HG03460 (cell line): ENCODE measurements around the gene HIRA.

Source experiments
- ATAC-seq: cut with Tn5 transposase; IDR thresholded peaks from one replicate; pipeline ENCODE4 v1.9.1; 2021; ENCODE audit not compliant: unreplicated experiment

Gene HIRA

GRCh38 chr22:19358195-19358594, 73.3 kb downstream of the HIRA start:
- ATAC-seq: no peak

GRCh38 chr22:19357270-19358105, 74.0 kb downstream of the HIRA start:
- no peak for ATAC-seq

GRCh38 chr22:19356708-19357269, 74.7 kb downstream of the HIRA start:
- ATAC-seq: no peak

- no peak for ATAC-seq
Observed at GRCh38 chr22:19355413-19356157, 75.9 kb downstream of the HIRA start.

- ATAC-seq: no peak
Observed at GRCh38 chr22:19354201-19354600, 77.3 kb downstream of the HIRA start.

- no peak for ATAC-seq
Observed at GRCh38 chr22:19353363-19354131, 78.0 kb downstream of the HIRA start.

GRCh38 chr22:19352766-19353165, 78.8 kb downstream of the HIRA start:
- ATAC-seq: no peak

- no peak for ATAC-seq
Observed at GRCh38 chr22:19352217-19352616, 79.3 kb downstream of the HIRA start.

- ATAC-seq: no peak
Observed at GRCh38 chr22:19351604-19352003, 79.9 kb downstream of the HIRA start.

GRCh38 chr22:19350947-19351346, 80.6 kb downstream of the HIRA start:
- ATAC-seq: no peak

- no peak for ATAC-seq
Observed at GRCh38 chr22:19350476-19350859, 81.1 kb downstream of the HIRA start.

GRCh38 chr22:19349778-19350475, 81.6 kb downstream of the HIRA start:
- ATAC-seq: no peak

GRCh38 chr22:19346677-19347265, 84.8 kb downstream of the HIRA start:
- ATAC-seq: no peak

GRCh38 chr22:19344420-19344819, 87.1 kb downstream of the HIRA start:
- no peak for ATAC-seq

- no peak for ATAC-seq
Observed at GRCh38 chr22:19343470-19343869, 88.1 kb downstream of the HIRA start.

- ATAC-seq: no peak
Observed at GRCh38 chr22:19341500-19341899, 90.0 kb downstream of the HIRA start.

- ATAC-seq: no peak
Observed at GRCh38 chr22:19337137-19337536, 94.4 kb downstream of the HIRA start.

- no peak for ATAC-seq
Observed at GRCh38 chr22:19336133-19337075, 95.1 kb downstream of the HIRA start.

GRCh38 chr22:19331975-19332374, 99.6 kb downstream of the HIRA start:
- ATAC-seq: no peak
